GM20000 (cell line): Measurements from ENCODE around the gene LETMD1.
"Not testable (repeated sequence)": the region's sequence is repeated elsewhere in the genome, so short reads cannot be mapped to it uniquely, and the experiment has no call there.

Source experiments
- DNase-seq: peaks from one replicate; pipeline ENCODE4 v3.0.0; 2012; ENCODE audit warnings: low spot score
- CTCF ChIP-seq: IDR thresholded peaks from 2 replicates; pipeline ENCODE4 v1.5.1; 2012; ENCODE audit warnings: mild to moderate bottlenecking, control low read depth; ENCODE audit errors: extremely low read depth, missing control alignments

LETMD1 gene

GRCh38 chr12:51008329-51009055 lies 39.6 kb upstream of the LETMD1 start:
- no peak for TF ChIP-seq CTCF
- DNase-seq: no peak

- no peak for TF ChIP-seq CTCF
- DNase-seq: no peak
Measured at GRCh38 chr12:51009056-51009440, 39.1 kb upstream of the LETMD1 start.

- no peak for TF ChIP-seq CTCF
- DNase-seq: no peak
Measured at GRCh38 chr12:51011955-51012354, 36.2 kb upstream of the LETMD1 start.

- no peak for DNase-seq
- TF ChIP-seq CTCF: no peak
Measured at GRCh38 chr12:51012570-51013236, 35.4 kb upstream of the LETMD1 start.

GRCh38 chr12:51013441-51013840 lies 34.7 kb upstream of the LETMD1 start:
- DNase-seq: no peak
- no peak for TF ChIP-seq CTCF

- DNase-seq: not testable (repeated sequence)
Measured at GRCh38 chr12:51014467-51014866, 33.7 kb upstream of the LETMD1 start.

GRCh38 chr12:51017452-51017851 lies 30.7 kb upstream of the LETMD1 start:
- TF ChIP-seq CTCF: no peak
- no peak for DNase-seq

- TF ChIP-seq CTCF: no peak
- DNase-seq: no peak
Measured at GRCh38 chr12:51018956-51019355, 29.2 kb upstream of the LETMD1 start.
